HCT116 (cell line): ENCODE results near the gene KRT12. TPM values are rescaled to one million over a fixed set of nuclear protein-coding genes. Genes with fewer than 3 reads are reported as not detected.

Experiments used
- ATAC-seq: fragments of 200-7000 bp; cut with Tn5 transposase; 2 replicates; pipeline ENCODE4 v1.9.1; 2020; ENCODE audit warnings: mild to moderate bottlenecking, moderate library complexity
- BruUV-seq: library from RNA; stranded (reverse); fragments of 400-500 nt; replicated peaks from 2 replicates; lab custom pipeline; 2021; lab: Mats Ljungman, UMichigan
- CTCF ChIA-PET: fragments of 300-600 bp; sonication (Branson Sonifier 250); formaldehyde crosslinking; loops from one replicate; lab custom pipeline; 2021; ENCODE audit warnings: antibody characterized with exemption; lab: Charles Lee
- POLR2A ChIA-PET: fragments of 300-600, 350-600 bp; sonication (Branson Sonifier 250); formaldehyde crosslinking; loops from one replicate; lab custom pipeline; 2021; ENCODE audit warnings: antibody characterized with exemption; lab: Charles Lee
- RAD21 ChIA-PET, 2 experiments: fragments of 300-600 bp; sonication (Branson Sonifier 250); formaldehyde crosslinking; loops; one replicate each; lab custom pipeline; 2023; ENCODE audit warnings: low total read pairs in 2 of 2; ENCODE audit not compliant: uncharacterized antibody in 2 of 2, unreplicated experiment in 2 of 2, low non-redundant PET in 1 of 2; lab: Charles Lee
- DNase-seq: peaks from one replicate; pipeline ENCODE4 v3.0.0-alpha.2; 2010; ENCODE audit warnings: low read depth, low spot score
- H2AFZ ChIP-seq: fragments of 200-600 bp; shearing (Covaris generic), sonication (generic); 2 replicates; pipeline ENCODE4 v1.6.1; 2017; ENCODE audit warnings: low read depth, mixed run types, mixed read lengths, antibody characterized with exemption, low read length; ENCODE audit not compliant: poor library complexity, severe bottlenecking
- H3K27ac ChIP-seq: 2 replicates; pipeline ENCODE4 v1.5.1; 2012; ENCODE audit warnings: low read depth, low read length
- H3K27me3 ChIP-seq: fragments of 200-600 bp; sonication (generic); 2 replicates; pipeline ENCODE4 v1.6.1; 2016; ENCODE audit warnings: mixed run types, low read length, mixed read lengths; ENCODE audit not compliant: insufficient read depth
- H3K36me3 ChIP-seq, 2 experiments: fragments of 200-500 bp in 1 of 2; fragments of 200-600 bp in 1 of 2; sonication (Bioruptor generic) in 1 of 2; sonication (generic) in 1 of 2; 2 replicates each; pipeline versions ENCODE4 v1.5.1 to v1.6.1; 2014 to 2016; ENCODE audit warnings: low read length in 2 of 2, inconsistent platforms in 1 of 2, mixed read lengths in 1 of 2, mixed run types in 1 of 2; ENCODE audit not compliant: insufficient read depth in 2 of 2, control insufficient read depth in 1 of 2
- H3K4me1 ChIP-seq, 2 experiments: fragments of 200-600 bp in 1 of 2; sonication (generic) in 1 of 2; 2 replicates each; pipeline versions ENCODE4 v1.5.1 to v1.6.1; 2012 to 2017; ENCODE audit warnings: low read length in 2 of 2, inconsistent platforms in 1 of 2, mild to moderate bottlenecking in 1 of 2, mixed read lengths in 1 of 2, mixed run types in 1 of 2, moderate library complexity in 1 of 2; ENCODE audit not compliant: insufficient read depth in 2 of 2, control insufficient read depth in 1 of 2
- H3K4me2 ChIP-seq: fragments of 200-600 bp; sonication (generic); 2 replicates; pipeline ENCODE4 v1.6.1; 2017; ENCODE audit warnings: mixed run types, low read length, mixed read lengths
- H3K4me3 ChIP-seq, 2 experiments: fragments of 200-600 bp in 1 of 2; sonication (generic) in 1 of 2; replicated peaks in 1 of 2; 2 replicates each; pipeline ENCODE4 v1.5.1; 2011 to 2016; ENCODE audit warnings: low read length in 2 of 2, control low read depth in 1 of 2, low read depth in 1 of 2, mild to moderate bottlenecking in 1 of 2, mixed read lengths in 1 of 2, mixed run types in 1 of 2
- H3K79me2 ChIP-seq: fragments of 200-600 bp; sonication (generic); 2 replicates; pipeline ENCODE4 v1.6.1; 2017; ENCODE audit warnings: mild to moderate bottlenecking, mixed run types, low read length, moderate library complexity, mixed read lengths; ENCODE audit not compliant: insufficient read depth
- H3K9ac ChIP-seq: fragments of 200-600 bp; sonication (generic); 2 replicates; pipeline ENCODE4 v1.6.1; 2016; ENCODE audit warnings: low read length, mixed read lengths
- H3K9me2 ChIP-seq: fragments of 200-600 bp; sonication (generic), shearing (Covaris generic); 2 replicates; pipeline ENCODE4 v1.6.1; 2017; ENCODE audit warnings: mixed run types, mild to moderate bottlenecking, moderate library complexity; ENCODE audit not compliant: insufficient read depth
- H3K9me3 ChIP-seq, 2 experiments: fragments of 200-500 bp in 1 of 2; fragments of 200-600 bp in 1 of 2; sonication (Bioruptor generic) in 1 of 2; sonication (generic) in 1 of 2; 2 replicates each; pipeline ENCODE4 v1.6.1; 2014 to 2017; ENCODE audit warnings: low read length in 2 of 2, mixed read lengths in 2 of 2, inconsistent platforms in 1 of 2, low read depth in 1 of 2, mild to moderate bottlenecking in 1 of 2, mixed run types in 1 of 2, moderate library complexity in 1 of 2; ENCODE audit not compliant: control insufficient read depth in 1 of 2, insufficient read depth in 1 of 2
- H4K20me1 ChIP-seq: fragments of 200-600 bp; sonication (generic), shearing (Covaris generic); 2 replicates; pipeline ENCODE4 v1.6.1; 2017; ENCODE audit warnings: mixed run types, mild to moderate bottlenecking, moderate library complexity; ENCODE audit not compliant: insufficient read depth
- CEBPB ChIP-seq: IDR thresholded peaks from 2 replicates; pipeline ENCODE4 v1.6.1; 2012; ENCODE audit warnings: low read depth
- EGR1 ChIP-seq: IDR thresholded peaks from 2 replicates; pipeline ENCODE4 v1.6.1; 2012; ENCODE audit warnings: low read depth
- ELF1 ChIP-seq: IDR thresholded peaks from 2 replicates; pipeline ENCODE4 v1.6.1; 2012; ENCODE audit warnings: low read depth, borderline replicate concordance
- EZH2 ChIP-seq: fragments of 200-600 bp; sonication (generic); IDR thresholded peaks from 2 replicates; pipeline ENCODE4 v1.6.1; 2017; ENCODE audit warnings: antibody characterized with exemption, mixed run types
- EZH2phosphoT487 ChIP-seq: fragments of 200-600 bp; IDR thresholded peaks from 2 replicates; pipeline ENCODE4 v1.6.1; 2018; ENCODE audit warnings: antibody characterized with exemption, borderline replicate concordance
- FOSL1 ChIP-seq: IDR thresholded peaks from 2 replicates; pipeline ENCODE4 v1.6.1; 2012; ENCODE audit warnings: low read depth
- POLR2AphosphoS5 ChIP-seq: IDR thresholded peaks from 2 replicates; pipeline ENCODE4 v1.6.1; 2011; ENCODE audit warnings: mild to moderate bottlenecking, low read depth, low read length, moderate library complexity
- RAD21 ChIP-seq: IDR thresholded peaks from 2 replicates; pipeline ENCODE4 v1.6.1; 2012; ENCODE audit warnings: low read depth, mild to moderate bottlenecking
- SIN3A ChIP-seq: IDR thresholded peaks from 2 replicates; pipeline ENCODE4 v1.6.1; 2012; ENCODE audit warnings: low read depth
- TCF7L2 ChIP-seq: IDR thresholded peaks from 2 replicates; pipeline ENCODE4 v1.7.0; 2011; ENCODE audit warnings: borderline replicate concordance, inconsistent platforms; ENCODE audit not compliant: insufficient read depth, insufficient read length; ENCODE audit errors: extremely low read depth
- YY1 ChIP-seq: IDR thresholded peaks from 2 replicates; pipeline ENCODE4 v1.6.1; 2011; ENCODE audit warnings: low read length, low read depth, moderate library complexity, mild to moderate bottlenecking; ENCODE audit not compliant: insufficient replicate concordance; ENCODE audit errors: extremely low read depth
- ZNF274 ChIP-seq: fragments of 200-500 bp; sonication (Bioruptor generic); IDR thresholded peaks from 2 replicates; pipeline ENCODE4 v1.6.1; 2014; ENCODE audit warnings: mild to moderate bottlenecking, low read depth, low read length, inconsistent platforms
- intact Hi-C: fragments of 100-400 bp; cut with micrococcal nuclease; formaldehyde crosslinking; loops from 2 replicates; pipeline ENCODE4 v1.10.0; 2022
- total RNA-seq: library from RNA; stranded (reverse); gene quantifications from one replicate; pipeline ENCODE4 v1.2.1, GENCODE V29; 2021; ENCODE audit not compliant: unreplicated experiment
- TF ChIP-seq, protein P1 (sequence below), 3 experiments: fragments of 200-600 bp in 1 of 3; sonication (generic) in 1 of 3; IDR thresholded peaks in 2 of 3; conservative IDR thresholded peaks in 1 of 3; 2 replicates each; pipeline ENCODE4 v1.5.1; 2012 to 2017; ENCODE audit warnings: low read depth in 2 of 3, low read length in 2 of 3, antibody characterized with exemption in 1 of 3, borderline replicate concordance in 1 of 3, control low read depth in 1 of 3, mild to moderate bottlenecking in 1 of 3, mixed read lengths in 1 of 3, mixed run types in 1 of 3, moderate library complexity in 1 of 3; ENCODE audit not compliant: insufficient read depth in 1 of 3
- TF ChIP-seq, protein P2 (sequence below): IDR thresholded peaks from 2 replicates; pipeline ENCODE4 v1.6.1; 2011; ENCODE audit warnings: mild to moderate bottlenecking, low read length, moderate library complexity; ENCODE audit not compliant: insufficient replicate concordance; ENCODE audit errors: extremely low read depth

KRT12 gene
- total RNA-seq, 1 experiment from 2014 or later = not detected

DNA sequence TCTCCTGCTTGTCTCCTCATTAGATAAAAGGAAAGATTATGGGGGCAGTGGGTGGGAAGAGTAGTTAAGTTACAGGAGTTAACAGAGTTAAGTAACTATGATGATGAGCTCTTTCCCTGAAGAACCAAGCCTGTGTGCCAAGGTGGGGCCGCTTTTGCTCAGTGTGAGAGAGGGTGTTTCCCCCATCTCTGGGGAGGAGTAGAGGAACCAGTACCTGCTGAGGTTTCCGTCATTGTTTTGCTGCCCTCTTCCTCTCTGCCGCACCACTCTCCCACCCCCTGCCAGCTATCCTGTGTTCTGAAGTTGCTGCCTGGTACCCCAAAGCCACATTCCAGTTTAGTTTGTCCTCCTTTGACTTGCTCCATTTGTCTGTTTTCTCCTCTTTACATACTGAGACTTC is 23.8 kb downstream of the KRT12 start:
- BruUV-seq = no TSS peak
- Histone ChIP-seq H2AFZ (no peak overlapping the region), H3K4me3 (no peak overlapping the region), H3K9me3 (no peaks in the 10 kb centered on the region), H3K9me2 (no peaks in the 10 kb centered on the region), H3K4me2 (no peak overlapping the region), H3K27me3 (no peaks in the 10 kb centered on the region), H3K9ac (no peak overlapping the region), H3K79me2 (no peaks in the 10 kb centered on the region), H3K4me1 (0 out of 4 replicates have a peak, but pooled peaks cover 0 to 4% of the 10 kb centered on the region in 2 experiments), H4K20me1 (no peaks in the 10 kb centered on the region), H3K36me3 (no peaks in the 10 kb centered on the region), H3K27ac (no peak overlapping the region)
- ChIA-PET POLR2A (no interaction called here), RAD21 (no interaction called here), CTCF (interaction anchor here (0.8 kb wide), 1 partner anchor 819 kb away, joined by 3 read pairs; no protein-coding TSS in a partner anchor)
- ATAC-seq (no peak), DNase-seq (no peak)
- intact Hi-C loops = no loop called here
- TF ChIP-seq EZH2phosphoT487 (no peak), RAD21 (no peak), EGR1 (no peak)

DNA sequence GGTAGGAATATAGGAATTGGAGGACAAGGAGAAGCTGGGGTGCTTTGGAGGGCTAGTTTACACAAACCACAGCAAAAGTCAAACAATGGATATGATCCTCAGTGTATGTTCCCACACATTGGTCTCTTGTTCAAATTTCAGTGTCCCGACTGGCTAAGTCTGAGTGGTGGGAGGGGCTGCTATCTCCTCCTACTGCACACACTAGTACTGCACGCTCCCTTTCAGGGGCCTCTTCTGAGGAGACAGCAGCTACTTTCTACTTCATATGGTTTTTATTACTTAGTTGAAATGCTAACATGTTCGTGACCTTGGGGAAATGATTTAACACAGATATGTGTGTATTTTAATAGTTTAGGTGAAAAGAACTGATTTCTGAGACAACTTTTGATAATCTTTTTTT is 25.8 kb downstream of the KRT12 start:
- Histone ChIP-seq H3K9ac (no peak overlapping the region), H4K20me1 (no peaks in the 10 kb centered on the region), H3K4me3 (no peak overlapping the region), H3K4me2 (no peak overlapping the region), H3K4me1 (no peaks in the 10 kb centered on the region), H2AFZ (no peak overlapping the region), H3K36me3 (no peaks in the 10 kb centered on the region; a peak in 1 of 4 replicates), H3K9me3 (no peaks in the 10 kb centered on the region), H3K9me2 (no peaks in the 10 kb centered on the region), H3K27me3 (no peaks in the 10 kb centered on the region), H3K79me2 (no peaks in the 10 kb centered on the region), H3K27ac (no peak overlapping the region)
- intact Hi-C loops = no loop called here
- no TSS peak for BruUV-seq
- ATAC-seq (no peak), DNase-seq (no peak)
- CTCF ChIA-PET = no interaction called here
- POLR2A ChIA-PET = no interaction called here
- no peak for TF ChIP-seq YY1
- TF ChIP-seq POLR2AphosphoS5 = no peak
- no peak for TF ChIP-seq FOSL1
- no peak for TF ChIP-seq TCF7L2
- TF ChIP-seq ELF1 = no peak
- TF ChIP-seq SIN3A = no peak
- no peak for TF ChIP-seq EZH2
- no peak for TF ChIP-seq CEBPB
- no peak for TF ChIP-seq ZNF274
- TF ChIP-seq RAD21 = no peak
- TF ChIP-seq, protein P1, sequence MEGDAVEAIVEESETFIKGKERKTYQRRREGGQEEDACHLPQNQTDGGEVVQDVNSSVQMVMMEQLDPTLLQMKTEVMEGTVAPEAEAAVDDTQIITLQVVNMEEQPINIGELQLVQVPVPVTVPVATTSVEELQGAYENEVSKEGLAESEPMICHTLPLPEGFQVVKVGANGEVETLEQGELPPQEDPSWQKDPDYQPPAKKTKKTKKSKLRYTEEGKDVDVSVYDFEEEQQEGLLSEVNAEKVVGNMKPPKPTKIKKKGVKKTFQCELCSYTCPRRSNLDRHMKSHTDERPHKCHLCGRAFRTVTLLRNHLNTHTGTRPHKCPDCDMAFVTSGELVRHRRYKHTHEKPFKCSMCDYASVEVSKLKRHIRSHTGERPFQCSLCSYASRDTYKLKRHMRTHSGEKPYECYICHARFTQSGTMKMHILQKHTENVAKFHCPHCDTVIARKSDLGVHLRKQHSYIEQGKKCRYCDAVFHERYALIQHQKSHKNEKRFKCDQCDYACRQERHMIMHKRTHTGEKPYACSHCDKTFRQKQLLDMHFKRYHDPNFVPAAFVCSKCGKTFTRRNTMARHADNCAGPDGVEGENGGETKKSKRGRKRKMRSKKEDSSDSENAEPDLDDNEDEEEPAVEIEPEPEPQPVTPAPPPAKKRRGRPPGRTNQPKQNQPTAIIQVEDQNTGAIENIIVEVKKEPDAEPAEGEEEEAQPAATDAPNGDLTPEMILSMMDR (IDR thresholded peaks at IDR 0.05 in 2 of 3, conservative IDR thresholded peaks at IDR 0.05 in 1 of 3; ENCODE audit: borderline replicate concordance in 1 of 3, insufficient read depth in 1 of 3, low read depth in 2 of 3, low read length in 2 of 3) = no peak
- TF ChIP-seq, protein P2, sequence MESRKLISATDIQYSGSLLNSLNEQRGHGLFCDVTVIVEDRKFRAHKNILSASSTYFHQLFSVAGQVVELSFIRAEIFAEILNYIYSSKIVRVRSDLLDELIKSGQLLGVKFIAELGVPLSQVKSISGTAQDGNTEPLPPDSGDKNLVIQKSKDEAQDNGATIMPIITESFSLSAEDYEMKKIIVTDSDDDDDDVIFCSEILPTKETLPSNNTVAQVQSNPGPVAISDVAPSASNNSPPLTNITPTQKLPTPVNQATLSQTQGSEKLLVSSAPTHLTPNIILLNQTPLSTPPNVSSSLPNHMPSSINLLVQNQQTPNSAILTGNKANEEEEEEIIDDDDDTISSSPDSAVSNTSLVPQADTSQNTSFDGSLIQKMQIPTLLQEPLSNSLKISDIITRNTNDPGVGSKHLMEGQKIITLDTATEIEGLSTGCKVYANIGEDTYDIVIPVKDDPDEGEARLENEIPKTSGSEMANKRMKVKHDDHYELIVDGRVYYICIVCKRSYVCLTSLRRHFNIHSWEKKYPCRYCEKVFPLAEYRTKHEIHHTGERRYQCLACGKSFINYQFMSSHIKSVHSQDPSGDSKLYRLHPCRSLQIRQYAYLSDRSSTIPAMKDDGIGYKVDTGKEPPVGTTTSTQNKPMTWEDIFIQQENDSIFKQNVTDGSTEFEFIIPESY = no peak
- RAD21 ChIA-PET = no interaction called here
